Measurements from ENCODE around the gene ABHD16B.

- no peak for TF ChIP-seq EZH2 (IDR thresholded peaks at IDR 0.05; ENCODE audit: borderline replicate concordance, insufficient read depth, low read depth, low read length, poor library complexity, severe bottlenecking)
- TF ChIP-seq CTCF (IDR thresholded peaks at IDR 0.05): no peak
Measured at GRCh38 chr20:63859166-63859699, 2.1 kb upstream of the ABHD16B start.
